MCF 10A (cell line): ENCODE measurements around the gene RTKN2. TPM values are rescaled to one million over a fixed set of nuclear protein-coding genes. Genes with fewer than 3 reads are reported as not detected.
A peak's percentile ranks its signal among the peaks of the same experiment; 100 is the strongest.

Experiments used
- Bru-seq: library from RNA; stranded (reverse); fragments of 400-500 nt; gene quantifications from one replicate; lab custom pipeline; 2021; lab: Mats Ljungman, UMichigan
- BruChase-seq, 2 experiments: library from RNA; stranded (reverse); fragments of 400-500 nt; gene quantifications; one replicate each; lab custom pipeline; 2021; lab: Mats Ljungman, UMichigan
- BruUV-seq: library from RNA; stranded (reverse); fragments of 400-500 nt; replicated peaks from 2 replicates; lab custom pipeline; 2021; lab: Mats Ljungman, UMichigan
- CTCF ChIA-PET: fragments of 300-600 bp; sonication (Branson Sonifier 250); formaldehyde crosslinking; extraction: SDS; loops from one replicate; lab custom pipeline; 2021; ENCODE audit warnings: antibody characterized with exemption, inconsistent platforms; lab: Yijun Ruan, JAX
- POLR2A ChIA-PET: fragments of 300-600, 350-650 bp; sonication (Branson Sonifier 250); formaldehyde crosslinking; extraction: SDS; loops from one replicate; lab custom pipeline; 2020; ENCODE audit warnings: antibody characterized with exemption, inconsistent platforms; lab: Yijun Ruan, JAX
- DNase-seq: peaks from one replicate; pipeline ENCODE4 v3.0.0-alpha.2; 2018; ENCODE audit not compliant: unreplicated experiment
- H3K27ac Mint-ChIP-seq: one replicate; pipeline ENCODE4 v1.8.0; 2022; ENCODE audit warnings: mild to moderate bottlenecking, low read depth, mixed read lengths; ENCODE audit not compliant: unreplicated experiment
- H3K27me3 Mint-ChIP-seq: one replicate; pipeline ENCODE4 v1.8.0; 2022; ENCODE audit warnings: mixed read lengths; ENCODE audit not compliant: insufficient read depth, unreplicated experiment
- H3K36me3 Mint-ChIP-seq: one replicate; pipeline ENCODE4 v1.8.0; 2022; ENCODE audit warnings: mild to moderate bottlenecking, moderate library complexity, mixed read lengths; ENCODE audit not compliant: insufficient read depth, unreplicated experiment
- H3K4me1 Mint-ChIP-seq: one replicate; pipeline ENCODE4 v1.8.0; 2022; ENCODE audit warnings: mixed read lengths; ENCODE audit not compliant: insufficient read depth, unreplicated experiment
- H3K4me3 Mint-ChIP-seq: one replicate; pipeline ENCODE4 v1.8.0; 2022; ENCODE audit warnings: mild to moderate bottlenecking, moderate library complexity, mixed read lengths; ENCODE audit not compliant: unreplicated experiment
- H3K9me3 Mint-ChIP-seq: one replicate; pipeline ENCODE4 v1.8.0; 2022; ENCODE audit warnings: mixed read lengths; ENCODE audit not compliant: unreplicated experiment
- intact Hi-C: fragments of 100-400 bp; cut with micrococcal nuclease; formaldehyde crosslinking; loops from 2 replicates; pipeline ENCODE4 v1.14.1; 2022
- long read RNA-seq: library from polyadenylated mRNA; stranded (forward); transcript quantifications from one replicate; pipeline ENCODE4 v2.0.0, GENCODE V29; 2022
- total RNA-seq: library from RNA; stranded (reverse); gene quantifications from 2 replicates; pipeline ENCODE4 v1.2.3, GENCODE V29; 2022
- TF ChIP-seq, protein P1 (sequence below): fragments of 200-600 bp; IDR thresholded peaks from one replicate; pipeline ENCODE4 v1.8.0; 2022; ENCODE audit warnings: antibody characterized with exemption, mild to moderate bottlenecking; ENCODE audit not compliant: unreplicated experiment

Gene RTKN2, protein sequence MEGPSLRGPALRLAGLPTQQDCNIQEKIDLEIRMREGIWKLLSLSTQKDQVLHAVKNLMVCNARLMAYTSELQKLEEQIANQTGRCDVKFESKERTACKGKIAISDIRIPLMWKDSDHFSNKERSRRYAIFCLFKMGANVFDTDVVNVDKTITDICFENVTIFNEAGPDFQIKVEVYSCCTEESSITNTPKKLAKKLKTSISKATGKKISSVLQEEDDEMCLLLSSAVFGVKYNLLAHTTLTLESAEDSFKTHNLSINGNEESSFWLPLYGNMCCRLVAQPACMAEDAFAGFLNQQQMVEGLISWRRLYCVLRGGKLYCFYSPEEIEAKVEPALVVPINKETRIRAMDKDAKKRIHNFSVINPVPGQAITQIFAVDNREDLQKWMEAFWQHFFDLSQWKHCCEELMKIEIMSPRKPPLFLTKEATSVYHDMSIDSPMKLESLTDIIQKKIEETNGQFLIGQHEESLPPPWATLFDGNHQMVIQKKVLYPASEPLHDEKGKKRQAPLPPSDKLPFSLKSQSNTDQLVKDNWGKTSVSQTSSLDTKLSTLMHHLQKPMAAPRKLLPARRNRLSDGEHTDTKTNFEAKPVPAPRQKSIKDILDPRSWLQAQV
- total RNA-seq (1.6 and 2.6 TPM in 2 replicates), Bru-seq, nascent RNA (percentile 43 among the genes with signal in this experiment), BruChase-seq, experiment 1, labeled RNA remaining after a 6-hour chase (percentile 40 among the genes with signal in this experiment), BruChase-seq, experiment 2, labeled RNA remaining after a 2-hour chase (percentile 47 among the genes with signal in this experiment)
- long read RNA-seq, partial matches to known transcripts = 0 of 3 reads
- long read RNA-seq, other reads (novel, unspliced or antisense) = 1 of 3 reads

DNA sequence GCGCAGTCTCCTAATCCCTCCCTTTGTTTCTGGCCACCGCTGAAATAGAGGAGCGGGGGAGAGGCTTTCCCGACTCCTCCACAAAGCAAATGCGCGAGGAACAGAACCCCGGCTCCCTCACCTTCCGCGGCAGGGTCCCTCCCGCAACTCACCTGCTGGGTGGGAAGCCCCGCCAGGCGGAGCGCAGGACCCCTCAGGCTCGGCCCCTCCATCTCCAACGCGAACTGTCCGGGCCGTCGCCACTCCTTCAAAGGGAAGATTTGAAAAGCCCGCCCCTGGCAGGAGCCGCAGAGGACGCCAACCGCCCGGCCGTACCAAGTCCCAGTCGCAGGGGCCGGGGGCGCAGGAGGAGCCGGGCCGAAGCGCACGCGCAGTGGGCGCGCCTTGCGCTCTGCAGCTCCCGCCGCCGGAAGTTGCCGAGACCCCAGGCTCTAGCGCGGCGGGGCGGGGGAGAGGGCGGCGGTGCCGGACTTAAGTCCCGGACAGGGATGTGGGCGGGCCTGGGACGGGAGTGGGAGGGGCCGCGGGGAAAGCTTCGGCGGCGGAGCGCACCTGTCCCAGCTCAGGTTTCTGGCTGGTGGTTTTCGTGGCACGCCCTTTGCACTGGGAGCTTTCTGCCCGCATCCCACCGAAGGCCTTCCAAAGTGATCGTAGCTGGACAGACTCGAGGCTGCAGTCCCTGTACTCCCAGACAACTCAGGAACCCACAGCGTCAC lies at the start of gene RTKN2:
Gene RTKN2, minus strand, starts transcription at position 446 of the 716 bp plus-strand sequence. Its CDS starts 234 bp downstream, at position 212.
- TF ChIP-seq, protein P1, sequence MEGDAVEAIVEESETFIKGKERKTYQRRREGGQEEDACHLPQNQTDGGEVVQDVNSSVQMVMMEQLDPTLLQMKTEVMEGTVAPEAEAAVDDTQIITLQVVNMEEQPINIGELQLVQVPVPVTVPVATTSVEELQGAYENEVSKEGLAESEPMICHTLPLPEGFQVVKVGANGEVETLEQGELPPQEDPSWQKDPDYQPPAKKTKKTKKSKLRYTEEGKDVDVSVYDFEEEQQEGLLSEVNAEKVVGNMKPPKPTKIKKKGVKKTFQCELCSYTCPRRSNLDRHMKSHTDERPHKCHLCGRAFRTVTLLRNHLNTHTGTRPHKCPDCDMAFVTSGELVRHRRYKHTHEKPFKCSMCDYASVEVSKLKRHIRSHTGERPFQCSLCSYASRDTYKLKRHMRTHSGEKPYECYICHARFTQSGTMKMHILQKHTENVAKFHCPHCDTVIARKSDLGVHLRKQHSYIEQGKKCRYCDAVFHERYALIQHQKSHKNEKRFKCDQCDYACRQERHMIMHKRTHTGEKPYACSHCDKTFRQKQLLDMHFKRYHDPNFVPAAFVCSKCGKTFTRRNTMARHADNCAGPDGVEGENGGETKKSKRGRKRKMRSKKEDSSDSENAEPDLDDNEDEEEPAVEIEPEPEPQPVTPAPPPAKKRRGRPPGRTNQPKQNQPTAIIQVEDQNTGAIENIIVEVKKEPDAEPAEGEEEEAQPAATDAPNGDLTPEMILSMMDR = no peak
- peaks cover 21% of the 10 kb centered on the region for H3K4me1 Mint-ChIP-seq
- no peaks in the 10 kb centered on the region for H3K27me3 Mint-ChIP-seq
- CTCF ChIA-PET = interaction anchor here (0.6 kb wide), 1 partner anchor 118 kb away, joined by 4 read pairs; no protein-coding TSS in a partner anchor
- no peaks in the 10 kb centered on the region for H3K9me3 Mint-ChIP-seq
- peak within 1 kb of the TSS; percentile 86 for H3K4me3 Mint-ChIP-seq
- no peaks in the 10 kb centered on the region for H3K36me3 Mint-ChIP-seq
- POLR2A ChIA-PET = interaction anchor here (0.6 to 0.7 kb wide), 6 partner anchors 8 to 223 kb away, joined by 3 to 5 read pairs (median 3); no protein-coding TSS in a partner anchor
- BruUV-seq = TSS peak; percentile 27
- peak; percentile 71 for DNase-seq
- peak within 1 kb of the TSS; percentile 39 for H3K27ac Mint-ChIP-seq
- intact Hi-C loops = loop anchor here (5.0 kb wide), 1 partner anchor 114 kb away; no protein-coding TSS in a partner anchor

DNA sequence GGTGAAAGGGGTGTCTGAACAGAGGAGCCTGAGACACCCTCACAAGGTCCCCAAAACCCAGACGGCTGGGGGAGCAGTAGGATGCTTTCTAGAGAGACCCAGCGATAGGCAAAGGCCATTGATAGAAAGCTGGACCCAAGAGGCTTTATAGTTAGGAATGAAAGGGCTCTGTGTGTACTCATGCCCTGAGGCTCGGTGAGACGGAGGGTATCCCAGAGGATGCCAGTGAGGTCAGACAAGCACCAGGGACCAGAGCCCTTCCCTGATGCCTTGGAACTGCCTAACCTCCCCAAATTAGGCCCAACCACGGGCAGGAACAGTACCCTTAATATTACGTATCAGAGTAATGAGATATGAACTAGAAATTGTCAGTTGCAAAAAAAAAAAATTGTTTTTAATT lies 48.6 kb upstream of the RTKN2 start:
- Mint-ChIP-seq H3K4me1 (no peaks in the 10 kb centered on the region), H3K4me3 (no peak overlapping the region), H3K27ac (no peak overlapping the region), H3K36me3 (no peaks in the 10 kb centered on the region), H3K9me3 (peaks cover 2% of the 10 kb centered on the region), H3K27me3 (no peaks in the 10 kb centered on the region)
- CTCF ChIA-PET = no interaction called here
- POLR2A ChIA-PET = interaction anchor here (0.6 kb wide), 1 partner anchor 778 kb away, joined by 3 read pairs; no protein-coding TSS in a partner anchor
- intact Hi-C loops = no loop called here
- TF ChIP-seq, protein P1 = no peak
- BruUV-seq = no TSS peak
- no peak for DNase-seq

DNA sequence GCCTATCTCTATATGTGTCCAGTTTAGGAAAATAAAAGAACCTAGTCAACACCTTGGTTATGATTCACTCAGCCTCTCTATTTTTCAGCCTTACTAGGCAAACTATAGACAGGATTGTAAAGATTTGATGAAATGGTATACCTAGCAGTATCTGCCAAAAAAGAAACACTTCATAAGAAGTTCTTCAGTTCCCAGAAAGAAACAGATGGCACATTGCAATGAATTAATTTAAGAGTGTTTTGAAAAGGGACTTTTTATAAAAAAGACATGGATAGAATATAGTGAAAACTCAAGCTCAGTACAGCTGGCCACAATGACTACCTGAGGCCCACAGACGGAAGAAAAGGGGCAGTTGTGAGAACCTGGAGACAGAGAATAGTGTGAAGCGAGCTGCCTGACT lies 40.6 kb upstream of the RTKN2 start:
- H3K9me3 Mint-ChIP-seq = no peaks in the 10 kb centered on the region
- intact Hi-C loops = no loop called here
- no TSS peak for BruUV-seq
- no peaks in the 10 kb centered on the region for H3K36me3 Mint-ChIP-seq
- H3K27ac Mint-ChIP-seq = no peak overlapping the region
- H3K27me3 Mint-ChIP-seq = no peaks in the 10 kb centered on the region
- ChIA-PET CTCF (interaction anchor here (1.3 kb wide), 1 partner anchor 11 kb away, joined by 3 read pairs; no protein-coding TSS in a partner anchor), POLR2A (interaction anchor here (0.6 kb wide), 1 partner anchor 22 kb away, joined by 3 read pairs; no protein-coding TSS in a partner anchor)
- TF ChIP-seq, protein P1 = no peak
- no peak overlapping the region for H3K4me3 Mint-ChIP-seq
- no peaks in the 10 kb centered on the region for H3K4me1 Mint-ChIP-seq
- no peak for DNase-seq
